Measurements from ENCODE around the gene MTA1. TPM values are rescaled to one million over a fixed set of nuclear protein-coding genes. Genes with fewer than 3 reads are reported as not detected.
A peak's percentile ranks its signal among the peaks of the same experiment; 100 is the strongest.

The MTA1 gene
- total RNA-seq, 4 donors from 2014 or later, result 49.0 to 94.2 (median 67.9) TPM

DNA sequence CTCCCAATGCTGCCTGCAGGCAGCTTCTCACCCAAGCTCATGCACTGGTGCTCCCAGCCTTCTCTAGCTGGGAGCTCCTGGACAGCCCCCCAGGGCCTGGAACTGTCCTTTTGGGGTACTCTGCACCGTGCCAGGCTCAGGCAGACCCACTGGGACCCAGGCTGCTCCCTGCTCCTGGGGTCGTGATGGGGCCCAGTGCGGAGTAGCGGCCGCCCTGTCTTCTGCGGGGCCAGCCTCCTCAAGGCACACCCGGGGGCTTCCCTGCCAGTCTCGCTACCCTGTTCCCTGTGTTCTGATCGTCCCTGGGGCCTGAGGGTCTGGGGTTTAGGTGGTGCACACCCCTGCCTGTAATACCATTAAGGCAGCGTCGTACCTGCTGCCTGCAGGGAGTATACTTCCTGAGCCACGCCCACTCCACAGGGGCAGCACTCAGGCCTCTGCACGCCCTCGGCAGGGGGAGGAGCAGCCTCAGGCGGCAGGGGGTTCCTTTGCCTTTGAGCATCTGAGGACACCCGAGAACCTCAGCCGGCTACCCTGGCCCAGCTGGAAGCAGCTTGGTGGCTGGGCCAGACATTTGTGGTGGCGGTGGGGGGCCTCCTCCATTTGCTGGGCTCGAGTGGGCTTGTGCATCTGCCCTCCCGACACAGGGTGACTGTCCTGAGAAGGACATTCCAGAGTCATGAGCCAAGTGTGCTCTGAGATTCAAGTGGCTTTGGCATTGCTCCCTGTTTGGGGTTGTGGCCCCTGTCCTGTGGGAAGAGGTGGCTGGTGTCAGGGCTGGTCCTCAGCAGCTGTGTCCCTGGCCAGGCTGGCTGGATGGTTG lies 45.8 kb downstream of the MTA1 start:
- H3K36me3 ChIP-seq, result peaks cover 41 to 97% (median 80%) of the 10 kb centered on the region in 4 donors
- peaks cover 29 to 55% (median 34%) of the 10 kb centered on the region in 4 donors for H3K4me1 ChIP-seq
- DNase-seq (ENCODE audit: extremely low spot score), result no peak
- H3K27me3 ChIP-seq, result no peaks in the 10 kb centered on the region
- H3K9me3 ChIP-seq, result no peaks in the 10 kb centered on the region
- TF ChIP-seq, protein P1, sequence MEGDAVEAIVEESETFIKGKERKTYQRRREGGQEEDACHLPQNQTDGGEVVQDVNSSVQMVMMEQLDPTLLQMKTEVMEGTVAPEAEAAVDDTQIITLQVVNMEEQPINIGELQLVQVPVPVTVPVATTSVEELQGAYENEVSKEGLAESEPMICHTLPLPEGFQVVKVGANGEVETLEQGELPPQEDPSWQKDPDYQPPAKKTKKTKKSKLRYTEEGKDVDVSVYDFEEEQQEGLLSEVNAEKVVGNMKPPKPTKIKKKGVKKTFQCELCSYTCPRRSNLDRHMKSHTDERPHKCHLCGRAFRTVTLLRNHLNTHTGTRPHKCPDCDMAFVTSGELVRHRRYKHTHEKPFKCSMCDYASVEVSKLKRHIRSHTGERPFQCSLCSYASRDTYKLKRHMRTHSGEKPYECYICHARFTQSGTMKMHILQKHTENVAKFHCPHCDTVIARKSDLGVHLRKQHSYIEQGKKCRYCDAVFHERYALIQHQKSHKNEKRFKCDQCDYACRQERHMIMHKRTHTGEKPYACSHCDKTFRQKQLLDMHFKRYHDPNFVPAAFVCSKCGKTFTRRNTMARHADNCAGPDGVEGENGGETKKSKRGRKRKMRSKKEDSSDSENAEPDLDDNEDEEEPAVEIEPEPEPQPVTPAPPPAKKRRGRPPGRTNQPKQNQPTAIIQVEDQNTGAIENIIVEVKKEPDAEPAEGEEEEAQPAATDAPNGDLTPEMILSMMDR (IDR thresholded peaks at IDR 0.05), result no peak
- intact Hi-C loops (cut with DNase I), result no loop called here
- 72% methylated on average over 4 of the region's 20 CpGs for WGBS
- H3K27ac ChIP-seq (replicated peaks in 1 of 4), result no peak overlapping the region
- no peak overlapping the region for H3K4me3 ChIP-seq

DNA sequence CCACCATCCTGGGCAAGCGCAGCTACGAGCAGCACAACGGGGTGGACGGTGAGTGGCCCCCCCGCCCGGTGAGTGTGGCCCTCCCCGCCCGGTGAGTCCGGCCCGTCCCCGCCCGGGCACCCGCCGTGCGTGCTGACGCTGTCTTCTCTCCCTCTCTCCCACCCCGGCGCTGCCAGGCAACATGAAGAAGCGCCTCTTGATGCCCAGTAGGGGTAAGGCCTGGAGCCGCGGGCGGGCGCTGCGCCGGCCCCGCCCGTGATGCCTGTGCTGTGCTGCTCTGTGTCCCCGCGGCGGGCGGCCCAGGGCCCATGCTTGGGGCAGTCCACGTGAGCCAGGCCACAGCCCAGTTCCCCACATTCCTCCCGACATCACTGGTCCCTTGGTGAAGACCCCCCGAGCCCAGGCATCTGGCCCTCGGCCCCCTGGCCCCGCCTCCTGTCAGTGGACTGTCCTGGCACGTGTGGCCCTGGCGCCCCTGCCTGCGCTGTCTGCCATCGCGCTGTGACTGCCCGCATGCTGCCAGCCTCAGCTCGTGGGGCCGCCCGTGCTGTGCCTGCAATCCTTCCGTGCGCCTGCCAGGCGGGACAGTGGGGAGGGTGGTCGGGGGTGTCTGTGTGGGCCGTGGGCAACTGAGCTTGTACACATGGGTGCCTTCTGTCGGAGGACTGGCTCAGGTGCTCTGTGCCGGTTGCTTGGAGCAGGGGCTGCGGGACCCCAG lies 47.1 kb downstream of the MTA1 start:
- no peaks in the 10 kb centered on the region for H3K27me3 ChIP-seq
- no peak for DNase-seq (ENCODE audit: extremely low spot score)
- intact Hi-C loops (cut with DNase I), result no loop called here
- peak overlapping the region in 3 of 4 donors; percentile 84 to 99 (median 93) for H3K27ac ChIP-seq (replicated peaks in 1 of 4)
- WGBS, result 93% methylated on average over 33 of the region's 53 CpGs
- H3K9me3 ChIP-seq, result no peaks in the 10 kb centered on the region
- H3K4me3 ChIP-seq, result no peak overlapping the region
- peaks cover 33 to 90% (median 69%) of the 10 kb centered on the region in 4 donors for H3K36me3 ChIP-seq
- peaks cover 42 to 68% (median 47%) of the 10 kb centered on the region in 4 donors for H3K4me1 ChIP-seq
- TF ChIP-seq EP300 (IDR thresholded peaks at IDR 0.05), result no peak
- TF ChIP-seq POLR2A (IDR thresholded peaks at IDR 0.05; ENCODE audit: low read depth), result no peak
- TF ChIP-seq, protein P1 (IDR thresholded peaks at IDR 0.05), result no peak
- TF ChIP-seq POLR2AphosphoS5 (IDR thresholded peaks at IDR 0.05), result no peak

DNA sequence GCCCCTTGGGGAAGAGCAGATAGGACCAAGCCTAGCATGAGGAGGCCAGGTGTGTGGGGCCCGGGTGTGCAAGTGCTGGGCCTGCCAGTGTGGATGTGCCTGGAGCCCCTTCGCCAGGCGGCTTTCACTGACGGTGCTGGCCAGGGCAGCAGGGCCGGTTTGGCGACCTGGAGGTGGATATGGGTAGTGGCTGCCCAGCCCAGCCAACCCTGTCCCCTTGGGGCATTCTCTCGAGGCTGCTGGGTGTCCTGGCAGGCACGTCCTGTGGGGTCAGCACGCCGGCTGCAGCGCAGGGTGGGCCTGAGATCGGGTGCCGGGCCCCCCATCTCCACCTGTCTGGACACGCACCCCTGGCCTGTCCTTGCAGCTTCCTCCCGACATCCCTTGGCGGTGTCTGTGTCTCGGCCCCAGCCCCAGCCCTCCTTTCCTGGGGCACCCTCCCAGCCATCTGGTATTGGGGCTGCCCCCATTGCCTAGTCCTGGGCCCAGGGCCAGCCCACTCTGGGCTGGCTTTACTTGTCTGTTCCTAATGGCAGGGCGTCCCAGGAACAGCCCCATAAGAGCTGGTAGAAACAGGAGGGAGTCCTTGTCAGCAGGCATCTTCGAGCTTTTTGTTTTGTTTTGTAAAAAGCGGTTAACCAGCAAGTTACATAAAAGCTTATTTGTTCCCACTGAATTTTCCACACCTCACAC lies 47.8 kb downstream of the MTA1 start:
- Histone ChIP-seq H3K4me3 (no peak overlapping the region), H3K4me1 (peaks cover 49 to 75% (median 54%) of the 10 kb centered on the region in 4 donors), H3K27me3 (no peaks in the 10 kb centered on the region), H3K36me3 (peaks cover 33 to 83% (median 62%) of the 10 kb centered on the region in 4 donors), H3K9me3 (no peaks in the 10 kb centered on the region), H3K27ac (replicated peaks in 1 of 4) (peak overlapping the region; percentile 84 to 99 (median 94))
- TF ChIP-seq POLR2AphosphoS5 (IDR thresholded peaks at IDR 0.05) (no peak), POLR2A (IDR thresholded peaks at IDR 0.05; ENCODE audit: low read depth) (no peak), EP300 (IDR thresholded peaks at IDR 0.05) (no peak)
- TF ChIP-seq, protein P1 (IDR thresholded peaks at IDR 0.05), result no peak
- intact Hi-C loops (cut with DNase I), result no loop called here
- no peak for DNase-seq (ENCODE audit: extremely low spot score)
- 84% methylated on average over 15 of the region's 20 CpGs for whole genome bisulfite sequencing

DNA sequence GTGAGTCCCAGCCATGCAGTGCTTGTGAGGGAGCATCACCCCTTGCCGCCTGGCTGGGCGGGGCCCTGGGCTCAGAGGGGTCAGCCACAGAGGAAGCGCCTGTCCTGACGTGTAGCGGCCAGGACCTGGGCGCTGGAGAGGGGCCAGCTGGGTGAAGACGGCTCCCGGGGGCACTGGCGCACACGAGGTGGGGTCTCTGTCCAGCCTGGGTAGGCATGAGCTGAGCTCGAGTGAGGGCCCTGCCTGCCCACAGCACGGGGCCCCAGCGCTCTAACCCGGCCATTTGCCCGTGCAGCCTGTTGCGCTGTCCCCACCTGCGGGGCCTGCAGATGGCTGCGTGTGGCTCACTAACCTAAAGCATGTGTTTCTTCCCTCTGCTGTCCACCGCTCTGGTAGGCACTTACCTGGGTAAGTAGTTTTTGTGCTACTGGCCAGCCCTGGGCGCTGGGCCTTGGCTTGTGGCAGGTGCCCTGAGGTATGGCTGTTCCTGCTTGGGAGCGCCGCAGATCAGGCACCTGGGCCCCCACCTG lies 48.4 kb downstream of the MTA1 start:
- no peaks in the 10 kb centered on the region for H3K9me3 ChIP-seq
- no peak for DNase-seq (ENCODE audit: extremely low spot score)
- H3K27me3 ChIP-seq, result no peaks in the 10 kb centered on the region
- TF ChIP-seq POLR2AphosphoS5 (IDR thresholded peaks at IDR 0.05) (no peak), POLR2A (IDR thresholded peaks at IDR 0.05; ENCODE audit: low read depth) (no peak), EP300 (IDR thresholded peaks at IDR 0.05) (no peak)
- TF ChIP-seq, protein P1 (IDR thresholded peaks at IDR 0.05), result no peak
- peak overlapping the region; percentile 84 to 99 (median 94) for H3K27ac ChIP-seq (replicated peaks in 1 of 4)
- H3K4me3 ChIP-seq, result no peak overlapping the region
- peaks cover 30 to 77% (median 58%) of the 10 kb centered on the region in 4 donors for H3K36me3 ChIP-seq
- H3K4me1 ChIP-seq, result peaks cover 55 to 80% (median 60%) of the 10 kb centered on the region in 4 donors
- WGBS, result 76% methylated on average over 11 of the region's 22 CpGs
- intact Hi-C loops (cut with DNase I), result no loop called here
